HTERT RPE-1 (cell line): ENCODE data around the gene TECPR2.

Source experiments
- in situ Hi-C: fragments of 300-500 bp; cut with MboI; formaldehyde crosslinking; loops from 4 replicates; pipeline ENCODE4 v1.14.3; 2020; ENCODE audit warnings: low sequenced_read_pairs

Gene TECPR2

GRCh38 chr14:102374264-102374663, 11.5 kb downstream of the TECPR2 start:
- in situ Hi-C loops = no loop called here

GRCh38 chr14:102375119-102375518, 12.4 kb downstream of the TECPR2 start:
- in situ Hi-C loops = no loop called here

- in situ Hi-C loops = no loop called here
Observed at GRCh38 chr14:102377696-102378095, 15.0 kb downstream of the TECPR2 start.

GRCh38 chr14:102378830-102379229, 16.1 kb downstream of the TECPR2 start:
- in situ Hi-C loops = no loop called here

GRCh38 chr14:102387086-102387485, 24.3 kb downstream of the TECPR2 start:
- in situ Hi-C loops = no loop called here

GRCh38 chr14:102389246-102389645, 26.5 kb downstream of the TECPR2 start:
- in situ Hi-C loops = no loop called here

- in situ Hi-C loops = no loop called here
Observed at GRCh38 chr14:102390064-102390855, 27.5 kb downstream of the TECPR2 start.

GRCh38 chr14:102392506-102392905, 29.8 kb downstream of the TECPR2 start:
- in situ Hi-C loops = no loop called here

- in situ Hi-C loops = no loop called here
Observed at GRCh38 chr14:102394717-102395375, 32.1 kb downstream of the TECPR2 start.

GRCh38 chr14:102396521-102396920, 33.8 kb downstream of the TECPR2 start:
- in situ Hi-C loops = no loop called here

- in situ Hi-C loops = no loop called here
Observed at GRCh38 chr14:102403028-102403427, 40.3 kb downstream of the TECPR2 start.

GRCh38 chr14:102407258-102407657, 44.5 kb downstream of the TECPR2 start:
- in situ Hi-C loops = no loop called here

GRCh38 chr14:102408724-102409123, 46.0 kb downstream of the TECPR2 start:
- in situ Hi-C loops = no loop called here

GRCh38 chr14:102415671-102416070, 52.9 kb downstream of the TECPR2 start:
- in situ Hi-C loops = no loop called here

- in situ Hi-C loops = no loop called here
Observed at GRCh38 chr14:102417001-102417431, 54.3 kb downstream of the TECPR2 start.

- in situ Hi-C loops = no loop called here
Observed at GRCh38 chr14:102417646-102418045, 54.9 kb downstream of the TECPR2 start.

GRCh38 chr14:102418169-102418852, 55.6 kb downstream of the TECPR2 start:
- in situ Hi-C loops = no loop called here

- in situ Hi-C loops = no loop called here
Observed at GRCh38 chr14:102418853-102419240, 56.1 kb downstream of the TECPR2 start.

GRCh38 chr14:102419276-102419675, 56.5 kb downstream of the TECPR2 start:
- in situ Hi-C loops = no loop called here

GRCh38 chr14:102419716-102420115, 57.0 kb downstream of the TECPR2 start:
- in situ Hi-C loops = no loop called here

GRCh38 chr14:102421411-102422057, 58.8 kb downstream of the TECPR2 start:
- in situ Hi-C loops = no loop called here
